HepG2 (cell line): Measurements from ENCODE around the gene CIROP. TPM values are rescaled to one million over a fixed set of nuclear protein-coding genes. Genes with fewer than 3 reads are reported as not detected.

ENCODE experiments used
- CBX5 ChIP-seq: sonication (generic); formaldehyde crosslinking; IDR thresholded peaks from 2 replicates; pipeline ENCODE4 v1.4.0; 2020; ENCODE audit warnings: missing genetic modification reagents, borderline replicate concordance
- HNF4G ChIP-seq, 2 experiments: sonication (generic) in 1 of 2; formaldehyde crosslinking in 1 of 2; IDR thresholded peaks; 2 replicates each; pipeline versions ENCODE4 v1.4.0 to v1.6.1; 2011 to 2020; ENCODE audit warnings: borderline replicate concordance in 2 of 2, low read depth in 2 of 2, mild to moderate bottlenecking in 2 of 2, low read length in 1 of 2, missing genetic modification reagents in 1 of 2, moderate library complexity in 1 of 2
- HOXD1 ChIP-seq: sonication (generic); formaldehyde crosslinking; IDR thresholded peaks from 2 replicates; pipeline ENCODE4 v1.5.0; 2020; ENCODE audit warnings: missing genetic modification reagents
- IKZF4 ChIP-seq: sonication (generic); formaldehyde crosslinking; IDR thresholded peaks from 2 replicates; pipeline ENCODE4 v1.5.1; 2020; ENCODE audit warnings: borderline replicate concordance, mild to moderate bottlenecking, low read depth, missing genetic modification reagents; ENCODE audit errors: not compliant biosample characterization
- LBX2 ChIP-seq: sonication (generic); formaldehyde crosslinking; IDR thresholded peaks from 2 replicates; pipeline ENCODE4 v1.5.0; 2020; ENCODE audit warnings: missing genetic modification reagents, mild to moderate bottlenecking, borderline replicate concordance
- NCOA2 ChIP-seq: sonication (generic); formaldehyde crosslinking; IDR thresholded peaks from 2 replicates; pipeline ENCODE4 v1.8.0; 2022; ENCODE audit warnings: inconsistent platforms
- NFATC3 ChIP-seq: sonication (generic); formaldehyde crosslinking; IDR thresholded peaks from 2 replicates; pipeline ENCODE4 v1.5.1; 2020; ENCODE audit warnings: mild to moderate bottlenecking, missing genetic modification reagents
- PRMT3 ChIP-seq: sonication (generic); formaldehyde crosslinking; IDR thresholded peaks from 2 replicates; pipeline ENCODE4 v1.8.1; 2022; ENCODE audit warnings: low read depth, mild to moderate bottlenecking, moderate library complexity, missing genetic modification reagents, borderline replicate concordance
- RFX1 ChIP-seq: fragments of 450-650 bp; IDR thresholded peaks from 2 replicates; pipeline ENCODE4 v1.6.1; 2017
- TEAD2 ChIP-seq: sonication (generic); formaldehyde crosslinking; IDR thresholded peaks from 2 replicates; pipeline ENCODE4 v1.9.0; 2021; ENCODE audit warnings: missing genetic modification reagents
- ZBTB38 ChIP-seq: sonication (generic); formaldehyde crosslinking; IDR thresholded peaks from 2 replicates; pipeline ENCODE4 v1.5.1; 2020; ENCODE audit warnings: mild to moderate bottlenecking, missing genetic modification reagents
- ZFP36L2 ChIP-seq: sonication (generic); formaldehyde crosslinking; IDR thresholded peaks from 2 replicates; pipeline ENCODE4 v1.4.0; 2020; ENCODE audit warnings: missing genetic modification reagents
- ZNF333 ChIP-seq: sonication (generic); formaldehyde crosslinking; IDR thresholded peaks from 2 replicates; pipeline ENCODE4 v1.4.0; 2020; ENCODE audit warnings: mild to moderate bottlenecking, missing genetic modification reagents, borderline replicate concordance
- ZNF747 ChIP-seq: sonication (generic); formaldehyde crosslinking; IDR thresholded peaks from 2 replicates; pipeline ENCODE4 v1.8.1; 2023; ENCODE audit warnings: missing genetic modification reagents, mild to moderate bottlenecking, borderline replicate concordance
- ZNF775 ChIP-seq: sonication (generic); formaldehyde crosslinking; IDR thresholded peaks from 2 replicates; pipeline ENCODE4 v1.4.0; 2020; ENCODE audit warnings: missing genetic modification reagents, mild to moderate bottlenecking, moderate library complexity, borderline replicate concordance
- polyA plus RNA-seq, 8 experiments: library from polyadenylated mRNA; depleted of rRNA in 3 of 8; stranded (reverse) in 7 of 8; unstranded in 1 of 8; fragments of >200 nt; fragmentation: Illumina TruSeq in 4 of 8; extraction: Trizol in 4 of 8; gene quantifications; 2 replicates each; pipeline versions ENCODE4 v1.2.1 to v1.2.3, GENCODE V29; 2011 to 2016; ENCODE audit warnings: low read depth in 4 of 8, missing spikeins in 1 of 8, mixed read lengths in 1 of 8; ENCODE audit not compliant: insufficient read depth in 1 of 8
- total RNA-seq, 5 experiments: library from RNA; depleted of rRNA; stranded (reverse); fragments of >200 nt; fragmentation: Illumina TruSeq; extraction: Trizol; gene quantifications; 2 replicates each; pipeline ENCODE4 v1.2.3, GENCODE V29; 2016; ENCODE audit warnings: low read depth in 1 of 5
- TF ChIP-seq, protein P1 (sequence below): sonication (generic); formaldehyde crosslinking; IDR thresholded peaks from 2 replicates; pipeline ENCODE4 v1.4.0; 2020; ENCODE audit warnings: missing genetic modification reagents
- TF ChIP-seq, protein P2 (sequence below): sonication (generic); formaldehyde crosslinking; IDR thresholded peaks from 2 replicates; pipeline ENCODE4 v1.4.0; 2020; ENCODE audit warnings: missing genetic modification reagents, borderline replicate concordance
- TF ChIP-seq, protein P3 (sequence below): sonication (generic); IDR thresholded peaks from 2 replicates; pipeline ENCODE4 v1.6.1; 2016; ENCODE audit warnings: low read depth, borderline replicate concordance
- TF ChIP-seq, protein P4 (sequence below): IDR thresholded peaks from 2 replicates; pipeline ENCODE4 v1.6.1; 2016; ENCODE audit warnings: missing genetic modification reagents, missing compliant biosample characterization

CIROP gene
- total and polyA plus RNA-seq, 2 of the 13 experiments (the other 11 are each of a cell fraction or from before 2014, with no cell fraction given): 0.07 TPM; not detected in 1

GRCh38 chr14:23094666-23095195, 10.1 kb downstream of the CIROP start, which contains the start of gene ACIN1 (continued):
- TF ChIP-seq, protein P1, sequence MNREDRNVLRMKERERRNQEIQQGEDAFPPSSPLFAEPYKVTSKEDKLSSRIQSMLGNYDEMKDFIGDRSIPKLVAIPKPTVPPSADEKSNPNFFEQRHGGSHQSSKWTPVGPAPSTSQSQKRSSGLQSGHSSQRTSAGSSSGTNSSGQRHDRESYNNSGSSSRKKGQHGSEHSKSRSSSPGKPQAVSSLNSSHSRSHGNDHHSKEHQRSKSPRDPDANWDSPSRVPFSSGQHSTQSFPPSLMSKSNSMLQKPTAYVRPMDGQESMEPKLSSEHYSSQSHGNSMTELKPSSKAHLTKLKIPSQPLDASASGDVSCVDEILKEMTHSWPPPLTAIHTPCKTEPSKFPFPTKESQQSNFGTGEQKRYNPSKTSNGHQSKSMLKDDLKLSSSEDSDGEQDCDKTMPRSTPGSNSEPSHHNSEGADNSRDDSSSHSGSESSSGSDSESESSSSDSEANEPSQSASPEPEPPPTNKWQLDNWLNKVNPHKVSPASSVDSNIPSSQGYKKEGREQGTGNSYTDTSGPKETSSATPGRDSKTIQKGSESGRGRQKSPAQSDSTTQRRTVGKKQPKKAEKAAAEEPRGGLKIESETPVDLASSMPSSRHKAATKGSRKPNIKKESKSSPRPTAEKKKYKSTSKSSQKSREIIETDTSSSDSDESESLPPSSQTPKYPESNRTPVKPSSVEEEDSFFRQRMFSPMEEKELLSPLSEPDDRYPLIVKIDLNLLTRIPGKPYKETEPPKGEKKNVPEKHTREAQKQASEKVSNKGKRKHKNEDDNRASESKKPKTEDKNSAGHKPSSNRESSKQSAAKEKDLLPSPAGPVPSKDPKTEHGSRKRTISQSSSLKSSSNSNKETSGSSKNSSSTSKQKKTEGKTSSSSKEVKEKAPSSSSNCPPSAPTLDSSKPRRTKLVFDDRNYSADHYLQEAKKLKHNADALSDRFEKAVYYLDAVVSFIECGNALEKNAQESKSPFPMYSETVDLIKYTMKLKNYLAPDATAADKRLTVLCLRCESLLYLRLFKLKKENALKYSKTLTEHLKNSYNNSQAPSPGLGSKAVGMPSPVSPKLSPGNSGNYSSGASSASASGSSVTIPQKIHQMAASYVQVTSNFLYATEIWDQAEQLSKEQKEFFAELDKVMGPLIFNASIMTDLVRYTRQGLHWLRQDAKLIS (CRISPR knock-in tag): peak; percentile 38
- no peak for TF ChIP-seq HNF4G (IDR thresholded peaks at IDR 0.05; ENCODE audit: borderline replicate concordance, low read depth, low read length)
- 0 out of 2 replicates have a peak, but pooled peaks have one; percentile 49 for TF ChIP-seq HNF4G (CRISPR knock-in tag; IDR thresholded peaks at IDR 0.05; ENCODE audit: borderline replicate concordance, low read depth)
- peak; percentile 98; the same call in 1 of the 2 replicates for TF ChIP-seq ZNF747 (CRISPR knock-in tag)
- TF ChIP-seq, protein P2, sequence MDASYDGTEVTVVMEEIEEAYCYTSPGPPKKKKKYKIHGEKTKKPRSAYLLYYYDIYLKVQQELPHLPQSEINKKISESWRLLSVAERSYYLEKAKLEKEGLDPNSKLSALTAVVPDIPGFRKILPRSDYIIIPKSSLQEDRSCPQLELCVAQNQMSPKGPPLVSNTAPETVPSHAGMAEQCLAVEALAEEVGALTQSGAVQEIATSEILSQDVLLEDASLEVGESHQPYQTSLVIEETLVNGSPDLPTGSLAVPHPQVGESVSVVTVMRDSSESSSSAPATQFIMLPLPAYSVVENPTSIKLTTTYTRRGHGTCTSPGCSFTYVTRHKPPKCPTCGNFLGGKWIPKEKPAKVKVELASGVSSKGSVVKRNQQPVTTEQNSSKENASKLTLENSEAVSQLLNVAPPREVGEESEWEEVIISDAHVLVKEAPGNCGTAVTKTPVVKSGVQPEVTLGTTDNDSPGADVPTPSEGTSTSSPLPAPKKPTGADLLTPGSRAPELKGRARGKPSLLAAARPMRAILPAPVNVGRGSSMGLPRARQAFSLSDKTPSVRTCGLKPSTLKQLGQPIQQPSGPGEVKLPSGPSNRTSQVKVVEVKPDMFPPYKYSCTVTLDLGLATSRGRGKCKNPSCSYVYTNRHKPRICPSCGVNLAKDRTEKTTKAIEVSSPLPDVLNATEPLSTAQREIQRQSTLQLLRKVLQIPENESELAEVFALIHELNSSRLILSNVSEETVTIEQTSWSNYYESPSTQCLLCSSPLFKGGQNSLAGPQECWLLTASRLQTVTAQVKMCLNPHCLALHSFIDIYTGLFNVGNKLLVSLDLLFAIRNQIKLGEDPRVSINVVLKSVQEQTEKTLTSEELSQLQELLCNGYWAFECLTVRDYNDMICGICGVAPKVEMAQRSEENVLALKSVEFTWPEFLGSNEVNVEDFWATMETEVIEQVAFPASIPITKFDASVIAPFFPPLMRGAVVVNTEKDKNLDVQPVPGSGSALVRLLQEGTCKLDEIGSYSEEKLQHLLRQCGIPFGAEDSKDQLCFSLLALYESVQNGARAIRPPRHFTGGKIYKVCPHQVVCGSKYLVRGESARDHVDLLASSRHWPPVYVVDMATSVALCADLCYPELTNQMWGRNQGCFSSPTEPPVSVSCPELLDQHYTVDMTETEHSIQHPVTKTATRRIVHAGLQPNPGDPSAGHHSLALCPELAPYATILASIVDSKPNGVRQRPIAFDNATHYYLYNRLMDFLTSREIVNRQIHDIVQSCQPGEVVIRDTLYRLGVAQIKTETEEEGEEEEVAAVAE (CRISPR knock-in tag): peak; percentile 54
- TF ChIP-seq, protein P3, sequence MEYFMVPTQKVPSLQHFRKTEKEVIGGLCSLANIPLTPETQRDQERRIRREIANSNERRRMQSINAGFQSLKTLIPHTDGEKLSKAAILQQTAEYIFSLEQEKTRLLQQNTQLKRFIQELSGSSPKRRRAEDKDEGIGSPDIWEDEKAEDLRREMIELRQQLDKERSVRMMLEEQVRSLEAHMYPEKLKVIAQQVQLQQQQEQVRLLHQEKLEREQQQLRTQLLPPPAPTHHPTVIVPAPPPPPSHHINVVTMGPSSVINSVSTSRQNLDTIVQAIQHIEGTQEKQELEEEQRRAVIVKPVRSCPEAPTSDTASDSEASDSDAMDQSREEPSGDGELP: no peak
- peak; percentile 99 for TF ChIP-seq LBX2 (CRISPR knock-in tag)
- no peak; the same call in 1 of the 2 replicates for TF ChIP-seq RFX1
- TF ChIP-seq ZFP36L2: peak; percentile 62; the same call in 1 of the 2 replicates
- TF ChIP-seq NCOA2 (CRISPR knock-in tag): peak; percentile 63; the same call in 1 of the 2 replicates
- no peak for TF ChIP-seq PRMT3 (CRISPR knock-in tag)
- peak; percentile 99 for TF ChIP-seq ZNF333 (CRISPR knock-in tag)
- peak; percentile 93; the same call in 1 of the 2 replicates for TF ChIP-seq NFATC3 (CRISPR knock-in tag)
- TF ChIP-seq TEAD2: peak; percentile 94
- peak; percentile 94; the same call in 1 of the 2 replicates for TF ChIP-seq ZNF775 (CRISPR knock-in tag)
- TF ChIP-seq, protein P4, sequence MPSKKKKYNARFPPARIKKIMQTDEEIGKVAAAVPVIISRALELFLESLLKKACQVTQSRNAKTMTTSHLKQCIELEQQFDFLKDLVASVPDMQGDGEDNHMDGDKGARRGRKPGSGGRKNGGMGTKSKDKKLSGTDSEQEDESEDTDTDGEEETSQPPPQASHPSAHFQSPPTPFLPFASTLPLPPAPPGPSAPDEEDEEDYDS (CRISPR knock-in tag): no peak; the same call in 1 of the 2 replicates
- peak; percentile 97 for TF ChIP-seq ZBTB38
- TF ChIP-seq HOXD1 (CRISPR knock-in tag): peak; percentile 98
- TF ChIP-seq CBX5 (CRISPR knock-in tag): peak; percentile 75; the same call in 1 of the 2 replicates
- peak; percentile 96 for TF ChIP-seq IKZF4 (CRISPR knock-in tag)
